ENCODE results near the gene NECAB3. TPM values are rescaled to one million over a fixed set of nuclear protein-coding genes. Genes with fewer than 3 reads are reported as not detected.

The NECAB3 gene
- total RNA-seq, 3 donors from 2014 or later (not counting 1 experiment from before 2014, with no cell fraction given) = 9.7 to 18.1 (median 13.4) TPM

DNA sequence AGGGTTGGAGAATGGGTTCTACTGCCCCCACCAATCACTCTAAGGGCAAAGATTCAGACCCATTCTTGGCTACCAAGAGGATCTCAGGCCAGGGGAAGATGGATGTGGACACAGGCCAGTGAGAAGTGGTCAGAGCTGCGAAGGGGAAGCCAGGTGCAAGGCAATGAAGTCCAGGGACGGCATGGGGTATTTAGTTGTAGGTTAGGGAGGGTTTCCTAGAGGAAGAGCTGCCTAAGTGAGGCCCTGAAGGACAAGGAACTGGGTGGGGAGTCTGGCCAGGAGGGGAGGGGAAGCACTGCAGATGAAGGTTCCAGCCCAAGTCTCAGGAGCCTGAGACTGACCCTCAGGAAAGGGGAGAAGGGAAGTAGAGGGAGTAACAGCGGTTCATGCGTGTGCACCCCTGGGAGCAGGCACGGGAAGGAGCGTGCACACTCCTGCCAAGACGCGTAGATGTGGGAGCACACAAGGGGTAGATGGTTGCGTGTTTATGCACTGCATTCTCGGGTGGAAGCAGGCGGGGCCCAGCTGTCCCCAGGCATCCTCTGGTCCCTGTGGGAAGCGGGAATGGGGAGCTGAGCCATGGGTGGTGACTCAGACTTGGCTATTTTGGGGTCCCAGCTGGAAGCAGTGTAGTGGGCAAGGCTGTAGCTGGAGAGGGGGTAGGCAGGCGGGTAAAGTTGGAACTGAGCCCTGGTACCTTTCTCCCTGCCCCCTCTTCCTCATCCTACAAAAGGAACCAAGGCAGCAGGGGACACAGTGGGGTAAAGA lies 4.2 kb downstream of the NECAB3 start:
- intact Hi-C loops (cut with micrococcal nuclease) = no loop called here

DNA sequence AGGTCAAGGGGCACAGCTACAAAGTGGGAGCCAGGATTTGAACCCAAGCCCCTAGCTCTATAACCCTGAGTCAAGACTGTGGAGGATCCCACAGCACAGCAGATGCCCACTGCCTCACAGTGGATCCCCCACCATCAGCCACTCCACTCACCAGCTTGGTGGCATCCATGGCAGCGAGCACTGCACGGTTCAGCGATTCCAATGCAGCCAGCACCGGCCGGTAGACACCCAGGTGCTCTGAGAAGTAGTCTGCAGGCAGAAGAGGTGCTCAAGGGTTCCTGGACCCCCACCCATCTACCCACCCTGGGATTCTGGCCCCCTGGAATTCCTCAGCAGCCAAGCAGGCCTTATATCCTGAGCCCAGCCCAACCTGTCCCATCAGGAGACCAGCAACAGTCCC lies 5.0 kb downstream of the NECAB3 start:
- intact Hi-C loops (cut with micrococcal nuclease) = no loop called here
- TF ChIP-seq, protein P1, sequence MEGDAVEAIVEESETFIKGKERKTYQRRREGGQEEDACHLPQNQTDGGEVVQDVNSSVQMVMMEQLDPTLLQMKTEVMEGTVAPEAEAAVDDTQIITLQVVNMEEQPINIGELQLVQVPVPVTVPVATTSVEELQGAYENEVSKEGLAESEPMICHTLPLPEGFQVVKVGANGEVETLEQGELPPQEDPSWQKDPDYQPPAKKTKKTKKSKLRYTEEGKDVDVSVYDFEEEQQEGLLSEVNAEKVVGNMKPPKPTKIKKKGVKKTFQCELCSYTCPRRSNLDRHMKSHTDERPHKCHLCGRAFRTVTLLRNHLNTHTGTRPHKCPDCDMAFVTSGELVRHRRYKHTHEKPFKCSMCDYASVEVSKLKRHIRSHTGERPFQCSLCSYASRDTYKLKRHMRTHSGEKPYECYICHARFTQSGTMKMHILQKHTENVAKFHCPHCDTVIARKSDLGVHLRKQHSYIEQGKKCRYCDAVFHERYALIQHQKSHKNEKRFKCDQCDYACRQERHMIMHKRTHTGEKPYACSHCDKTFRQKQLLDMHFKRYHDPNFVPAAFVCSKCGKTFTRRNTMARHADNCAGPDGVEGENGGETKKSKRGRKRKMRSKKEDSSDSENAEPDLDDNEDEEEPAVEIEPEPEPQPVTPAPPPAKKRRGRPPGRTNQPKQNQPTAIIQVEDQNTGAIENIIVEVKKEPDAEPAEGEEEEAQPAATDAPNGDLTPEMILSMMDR (IDR thresholded peaks at IDR 0.05) = no peak
- Histone ChIP-seq H3K36me3 (ENCODE audit: control insufficient read depth, insufficient read depth, low read length) (no peaks in the 10 kb centered on the region), H3K9me3 (ENCODE audit: control insufficient read depth, insufficient read depth, low read length) (no peaks in the 10 kb centered on the region), H3K27ac (ENCODE audit: low read length) (no peak overlapping the region), H3K4me3 (ENCODE audit: low read length) (no peak overlapping the region), H3K27me3 (ENCODE audit: control insufficient read depth, insufficient read depth, low read length) (no peaks in the 10 kb centered on the region), H3K4me1 (ENCODE audit: control insufficient read depth, insufficient read depth, low read length) (peaks cover 49% of the 10 kb centered on the region)
- no peak overlapping the region for H3K4me3 Mint-ChIP-seq
- peaks cover 22 to 49% of the 10 kb centered on the region in 2 donors for H3K4me1 Mint-ChIP-seq
- H3K9me3 Mint-ChIP-seq = no peaks in the 10 kb centered on the region
- H3K27me3 Mint-ChIP-seq (ENCODE audit: low read depth in 2 of 2) = no peaks in the 10 kb centered on the region
- DNase-seq (no peak), ATAC-seq (no peak)
- 90% methylated on average over 5 of the region's 5 CpGs for WGBS (ENCODE audit: insufficient coverage)
- H3K27ac Mint-ChIP-seq = no peak overlapping the region
- no peaks in the 10 kb centered on the region for H3K36me3 Mint-ChIP-seq

More for the DNA sequence above, 4.2 kb downstream of the NECAB3 start:
- Histone ChIP-seq H3K4me1 (ENCODE audit: control insufficient read depth, insufficient read depth, low read length) (peaks cover 49% of the 10 kb centered on the region), H3K36me3 (ENCODE audit: control insufficient read depth, insufficient read depth, low read length) (no peaks in the 10 kb centered on the region), H3K9me3 (ENCODE audit: control insufficient read depth, insufficient read depth, low read length) (no peaks in the 10 kb centered on the region), H3K27ac (ENCODE audit: low read length) (no peak overlapping the region), H3K27me3 (ENCODE audit: control insufficient read depth, insufficient read depth, low read length) (no peaks in the 10 kb centered on the region), H3K4me3 (ENCODE audit: low read length) (no peak overlapping the region)
- DNase-seq = no peak
- H3K4me3 Mint-ChIP-seq = no peak overlapping the region
- no peak for ATAC-seq
- no peak overlapping the region for H3K27ac Mint-ChIP-seq
- TF ChIP-seq, protein P1 (IDR thresholded peaks at IDR 0.05) = no peak
- H3K27me3 Mint-ChIP-seq (ENCODE audit: low read depth in 2 of 2) = no peaks in the 10 kb centered on the region
- no peaks in the 10 kb centered on the region for H3K36me3 Mint-ChIP-seq
- WGBS (ENCODE audit: insufficient coverage) = 95% methylated on average over 12 of the region's 13 CpGs
- H3K4me1 Mint-ChIP-seq = peaks cover 14 to 45% of the 10 kb centered on the region in 2 donors
- no peaks in the 10 kb centered on the region for H3K9me3 Mint-ChIP-seq

DNA sequence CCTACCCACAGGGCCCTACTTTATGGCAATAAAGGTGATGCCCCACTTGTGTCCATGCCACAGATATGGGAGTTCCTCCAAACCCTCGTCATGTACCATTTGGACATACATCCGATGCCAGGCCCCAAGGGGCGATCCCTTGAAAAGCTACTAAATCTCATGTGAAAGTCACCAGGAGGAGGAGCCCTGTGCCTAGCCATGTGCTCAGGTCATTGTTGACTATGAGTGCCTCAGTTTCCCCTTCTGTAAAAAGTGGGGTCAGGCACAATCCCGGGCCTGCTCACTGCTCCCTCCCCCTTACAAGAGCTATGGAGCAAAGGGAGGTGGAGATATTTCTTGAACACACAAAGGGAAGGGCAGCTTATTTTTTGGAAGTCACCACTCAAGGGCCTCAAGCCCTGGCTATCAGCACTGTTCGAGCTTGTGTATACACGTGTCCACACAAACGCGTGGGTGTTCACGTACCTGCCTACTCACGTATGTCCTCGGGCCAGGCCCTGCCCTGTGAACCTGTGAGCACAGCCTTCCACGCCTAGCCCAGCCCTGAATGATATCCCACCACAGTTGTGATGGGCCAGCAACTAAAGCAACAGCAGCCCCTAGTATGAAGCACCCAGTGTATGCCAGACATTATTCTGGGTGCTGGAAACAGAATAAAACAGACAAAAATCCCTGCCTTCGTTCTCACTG lies 5.6 kb downstream of the NECAB3 start:
- peak overlapping the region in 1 of 2 donors; percentile 96 for H3K27ac Mint-ChIP-seq
- no peak for ATAC-seq
- Histone ChIP-seq H3K27me3 (ENCODE audit: control insufficient read depth, insufficient read depth, low read length) (no peaks in the 10 kb centered on the region), H3K4me3 (ENCODE audit: low read length) (no peak overlapping the region), H3K4me1 (ENCODE audit: control insufficient read depth, insufficient read depth, low read length) (peaks cover 51% of the 10 kb centered on the region), H3K27ac (ENCODE audit: low read length) (peak overlapping the region; percentile 14), H3K9me3 (ENCODE audit: control insufficient read depth, insufficient read depth, low read length) (no peaks in the 10 kb centered on the region), H3K36me3 (ENCODE audit: control insufficient read depth, insufficient read depth, low read length) (no peaks in the 10 kb centered on the region)
- peaks cover 24 to 46% of the 10 kb centered on the region in 2 donors for H3K4me1 Mint-ChIP-seq
- no peaks in the 10 kb centered on the region for H3K9me3 Mint-ChIP-seq
- 94% methylated on average over 12 of the region's 13 CpGs for WGBS (ENCODE audit: insufficient coverage)
- DNase-seq = no peak
- H3K4me3 Mint-ChIP-seq = peak overlapping the region; percentile 84
- TF ChIP-seq, protein P1 (IDR thresholded peaks at IDR 0.05) = no peak
- no peaks in the 10 kb centered on the region for H3K27me3 Mint-ChIP-seq (ENCODE audit: low read depth in 2 of 2)
- H3K36me3 Mint-ChIP-seq = no peaks in the 10 kb centered on the region
- intact Hi-C loops (cut with micrococcal nuclease) = loop anchor here (1.0 kb wide), 1 partner anchor 211 kb away; no protein-coding TSS in a partner anchor
